Activated B cell treated with CpG ODN at 0.5 μM for 24 hours (primary cell): ENCODE results near the gene NEDD8. TPM values are rescaled to one million over a fixed set of nuclear protein-coding genes. Genes with fewer than 3 reads are reported as not detected.

Source experiments
- ATAC-seq: fragments of 200-7000 bp; cut with Tn5 transposase; one replicate; pipeline ENCODE4 v1.10.0; 2021; ENCODE audit warnings: low read depth, mild to moderate bottlenecking, moderate library complexity
- CTCF ChIA-PET: fragments of 350-600 bp; sonication (Branson Sonifier 250); formaldehyde crosslinking; loops from one replicate; lab custom pipeline; 2021; ENCODE audit warnings: antibody characterized with exemption; lab: Charles Lee
- POLR2A ChIA-PET: fragments of 350-600 bp; sonication (Branson Sonifier 250); formaldehyde crosslinking; loops from one replicate; lab custom pipeline; 2021; ENCODE audit warnings: antibody characterized with exemption; lab: Charles Lee
- DNase-seq: peaks from one replicate; pipeline ENCODE4 v3.0.0; 2022
- H3K27ac Mint-ChIP-seq: one replicate; pipeline ENCODE4 v1.8.0; 2020; ENCODE audit warnings: mixed read lengths
- H3K27me3 Mint-ChIP-seq: one replicate; pipeline ENCODE4 v1.8.0; 2021; ENCODE audit warnings: mixed read lengths
- H3K36me3 Mint-ChIP-seq: one replicate; pipeline ENCODE4 v1.8.0; 2021; ENCODE audit warnings: low read depth, mixed read lengths
- H3K4me1 Mint-ChIP-seq: one replicate; pipeline ENCODE4 v1.8.0; 2021; ENCODE audit warnings: mixed read lengths
- H3K4me3 Mint-ChIP-seq: one replicate; pipeline ENCODE4 v1.8.0; 2020; ENCODE audit warnings: mild to moderate bottlenecking, mixed read lengths
- H3K9me3 Mint-ChIP-seq: one replicate; pipeline ENCODE4 v1.8.0; 2020; ENCODE audit warnings: mixed read lengths
- CTCF ChIP-seq: fragments of 200-600 bp; IDR thresholded peaks from one replicate; pipeline ENCODE4 v1.8.0; 2022; ENCODE audit warnings: antibody characterized with exemption, mild to moderate bottlenecking
- intact Hi-C: fragments of 100-400 bp; cut with micrococcal nuclease; formaldehyde crosslinking; loops from one replicate; pipeline ENCODE4 v1.15.1; 2024
- total RNA-seq: library from RNA; stranded (reverse); gene quantifications from 2 replicates; pipeline ENCODE4 v1.2.3, GENCODE V29; 2022

NEDD8 gene
- total RNA-seq, 1 donor from 2014 or later = 129 TPM

- Mint-ChIP-seq H3K9me3 (no peaks in the 10 kb centered on the region), H3K4me1 (no peaks in the 10 kb centered on the region), H3K4me3 (no peak within 1 kb of the TSS), H3K27me3 (no peaks in the 10 kb centered on the region), H3K27ac (no peak within 1 kb of the TSS), H3K36me3 (peaks cover 43% of the 10 kb centered on the region)
- ChIA-PET CTCF (no interaction called here), POLR2A (interaction anchor here (0.6 to 1.8 kb wide), 2 partner anchors 8 to 16 kb away, joined by 4 to 7 read pairs; partner anchors contain the start of gene RABGGTA)
- DNase-seq = no peak
- no peak for ATAC-seq
- TF ChIP-seq CTCF = no peak
- intact Hi-C loops = no loop called here
These were observed 30.9 kb upstream of the NEDD8 start, which contains the start of gene TGM1 for GRCh38 chr14:24262821-24263733. Gene TGM1, minus strand, starts transcription at chr14:24263177. Its CDS starts 825 bp downstream, at chr14:24262352.

- ChIA-PET CTCF (no interaction called here), POLR2A (interaction anchor here (1.8 kb wide), 1 partner anchor 9 kb away, joined by 7 read pairs; the partner anchor contains the start of gene RABGGTA)
- no peak for ATAC-seq
- Mint-ChIP-seq H3K36me3 (peaks cover 42% of the 10 kb centered on the region), H3K27ac (no peak overlapping the region), H3K27me3 (no peaks in the 10 kb centered on the region), H3K4me3 (no peak overlapping the region), H3K4me1 (no peaks in the 10 kb centered on the region), H3K9me3 (no peaks in the 10 kb centered on the region)
- no peak for DNase-seq
- intact Hi-C loops = no loop called here
- no peak for TF ChIP-seq CTCF
These were observed 29.8 kb upstream of the NEDD8 start for GRCh38 chr14:24261969-24262327.

GRCh38 chr14:24261256-24261968, 29.2 kb upstream of the NEDD8 start:
- ChIA-PET POLR2A (interaction anchor here (1.8 kb wide), 1 partner anchor 10 kb away, joined by 7 read pairs; the partner anchor contains the start of gene RABGGTA), CTCF (no interaction called here)
- H3K4me1 Mint-ChIP-seq = no peaks in the 10 kb centered on the region
- H3K27ac Mint-ChIP-seq = no peak overlapping the region
- TF ChIP-seq CTCF = no peak
- no peaks in the 10 kb centered on the region for H3K27me3 Mint-ChIP-seq
- no peak for DNase-seq
- intact Hi-C loops = no loop called here
- no peaks in the 10 kb centered on the region for H3K9me3 Mint-ChIP-seq
- H3K4me3 Mint-ChIP-seq = no peak overlapping the region
- peaks cover 37% of the 10 kb centered on the region for H3K36me3 Mint-ChIP-seq
- ATAC-seq = no peak

- no peaks in the 10 kb centered on the region for H3K27me3 Mint-ChIP-seq
- no peak for TF ChIP-seq CTCF
- intact Hi-C loops = no loop called here
- no peaks in the 10 kb centered on the region for H3K4me1 Mint-ChIP-seq
- ATAC-seq (no peak), DNase-seq (no peak)
- peaks cover 32% of the 10 kb centered on the region for H3K36me3 Mint-ChIP-seq
- no peak overlapping the region for H3K4me3 Mint-ChIP-seq
- CTCF ChIA-PET = no interaction called here
- POLR2A ChIA-PET = no interaction called here
- H3K27ac Mint-ChIP-seq = no peak overlapping the region
- H3K9me3 Mint-ChIP-seq = no peaks in the 10 kb centered on the region
These were observed 28.6 kb upstream of the NEDD8 start for GRCh38 chr14:24260780-24261157.
